ENCODE measurements around the gene DOCK9. TPM values are rescaled to one million over a fixed set of nuclear protein-coding genes. Genes with fewer than 3 reads are reported as not detected.

Gene DOCK9
- total and polyA plus RNA-seq, 8 donors, result 7.5 to 26.3 (median 16.3) TPM

DNA sequence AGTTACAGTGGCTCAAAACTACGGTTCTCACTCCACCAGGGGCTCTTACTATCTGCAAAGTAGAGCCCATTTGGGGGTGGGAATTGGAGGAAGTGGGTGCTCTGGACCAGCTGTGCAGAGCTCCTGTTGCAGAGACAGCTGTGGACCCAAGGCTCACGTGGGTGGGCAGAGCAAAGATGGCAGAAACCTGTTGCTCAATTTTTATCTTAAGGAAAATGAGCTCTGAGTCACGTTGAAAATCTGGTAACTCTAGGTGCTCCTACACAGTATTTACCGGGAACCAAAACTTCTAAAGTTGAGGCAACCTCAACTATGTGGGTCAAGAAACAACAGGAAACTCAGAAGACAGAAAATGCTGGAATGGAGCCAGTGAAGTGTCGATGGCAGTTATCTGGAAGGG, 195.2 kb downstream of the DOCK9 start:
- H3K4me3 ChIP-seq, result no peak overlapping the region
- intact Hi-C loops (cut with DNase I), result no loop called here
- H3K36me3 ChIP-seq, result no peaks in the 10 kb centered on the region
- no peaks in the 10 kb centered on the region for H3K9me3 ChIP-seq
- H3K4me1 ChIP-seq, result no peaks in the 10 kb centered on the region
- FAIRE-seq (no peak), DNase-seq (no peak), ATAC-seq (no peak)
- TF ChIP-seq, protein P1, sequence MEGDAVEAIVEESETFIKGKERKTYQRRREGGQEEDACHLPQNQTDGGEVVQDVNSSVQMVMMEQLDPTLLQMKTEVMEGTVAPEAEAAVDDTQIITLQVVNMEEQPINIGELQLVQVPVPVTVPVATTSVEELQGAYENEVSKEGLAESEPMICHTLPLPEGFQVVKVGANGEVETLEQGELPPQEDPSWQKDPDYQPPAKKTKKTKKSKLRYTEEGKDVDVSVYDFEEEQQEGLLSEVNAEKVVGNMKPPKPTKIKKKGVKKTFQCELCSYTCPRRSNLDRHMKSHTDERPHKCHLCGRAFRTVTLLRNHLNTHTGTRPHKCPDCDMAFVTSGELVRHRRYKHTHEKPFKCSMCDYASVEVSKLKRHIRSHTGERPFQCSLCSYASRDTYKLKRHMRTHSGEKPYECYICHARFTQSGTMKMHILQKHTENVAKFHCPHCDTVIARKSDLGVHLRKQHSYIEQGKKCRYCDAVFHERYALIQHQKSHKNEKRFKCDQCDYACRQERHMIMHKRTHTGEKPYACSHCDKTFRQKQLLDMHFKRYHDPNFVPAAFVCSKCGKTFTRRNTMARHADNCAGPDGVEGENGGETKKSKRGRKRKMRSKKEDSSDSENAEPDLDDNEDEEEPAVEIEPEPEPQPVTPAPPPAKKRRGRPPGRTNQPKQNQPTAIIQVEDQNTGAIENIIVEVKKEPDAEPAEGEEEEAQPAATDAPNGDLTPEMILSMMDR (IDR thresholded peaks at IDR 0.05), result no peak
- H3K27me3 ChIP-seq, result no peaks in the 10 kb centered on the region
- 56 to 68% methylated on average over 5 of the region's 5 CpGs for WGBS, 2 donors
- no peak overlapping the region for H3K27ac ChIP-seq

DNA sequence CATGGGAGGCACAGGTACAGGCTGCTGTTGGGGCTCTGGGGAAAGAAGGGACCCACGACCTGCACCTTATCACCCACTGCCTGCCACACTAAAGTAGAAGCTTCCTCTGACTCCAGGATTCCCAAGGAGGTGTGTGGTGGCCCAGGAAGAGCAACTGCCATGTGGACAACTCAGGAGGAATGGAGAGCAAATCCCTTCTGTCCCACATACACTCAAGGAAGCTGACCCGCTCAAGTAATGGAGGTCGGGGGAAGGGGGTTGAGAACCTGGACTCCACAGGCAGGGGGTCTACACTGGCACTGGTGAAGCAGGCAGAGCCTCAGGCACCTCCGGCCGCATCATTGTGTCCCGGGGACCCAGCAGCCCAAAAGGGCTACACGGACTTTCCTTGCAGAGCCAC, 196.0 kb downstream of the DOCK9 start:
- WGBS, 2 donors, result 73 to 78% methylated on average over 7 of the region's 7 CpGs
- no peak for DNase-seq

DNA sequence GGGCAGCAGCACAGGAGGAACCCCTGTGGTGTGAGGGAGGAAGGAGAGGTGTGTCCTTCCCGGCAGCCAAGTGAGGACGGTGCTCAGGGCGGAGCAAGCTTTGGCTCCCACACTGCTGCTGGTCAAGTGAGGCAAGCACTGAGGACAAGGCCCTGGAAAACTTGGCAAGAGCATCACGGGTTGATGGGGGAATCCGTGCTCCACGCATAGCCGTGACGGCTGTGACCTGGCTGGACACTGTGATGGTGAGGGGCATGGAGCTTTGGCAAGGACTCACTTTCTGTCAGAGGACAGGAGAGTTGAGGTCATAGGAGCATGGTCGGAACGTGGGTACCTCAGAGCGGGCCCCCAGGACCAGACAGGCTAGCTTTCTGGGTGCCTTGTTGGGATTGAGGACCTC, 196.4 kb downstream of the DOCK9 start:
- intact Hi-C loops (cut with DNase I), result no loop called here
- 74 to 89% methylated on average over 11 of the region's 11 CpGs for WGBS, 2 donors
- H3K27me3 ChIP-seq, result no peaks in the 10 kb centered on the region
- DNase-seq (no peak), FAIRE-seq (no peak), ATAC-seq (no peak)
- no peaks in the 10 kb centered on the region for H3K9me3 ChIP-seq
- H3K27ac ChIP-seq, result no peak overlapping the region
- no peaks in the 10 kb centered on the region for H3K36me3 ChIP-seq
- no peaks in the 10 kb centered on the region for H3K4me1 ChIP-seq
- no peak overlapping the region for H3K4me3 ChIP-seq
- TF ChIP-seq, protein P1 (IDR thresholded peaks at IDR 0.05), result no peak

More for the DNA sequence above, 196.0 kb downstream of the DOCK9 start:
- Histone ChIP-seq H3K27me3 (no peaks in the 10 kb centered on the region), H3K4me3 (no peak overlapping the region), H3K27ac (no peak overlapping the region), H3K36me3 (no peaks in the 10 kb centered on the region), H3K4me1 (no peaks in the 10 kb centered on the region), H3K9me3 (no peaks in the 10 kb centered on the region)
- intact Hi-C loops (cut with DNase I), result no loop called here
- ATAC-seq, result no peak
- TF ChIP-seq, protein P1 (IDR thresholded peaks at IDR 0.05), result no peak
- FAIRE-seq, result no peak

- no peak for DNase-seq
- no peak for FAIRE-seq
- H3K36me3 ChIP-seq, result no peaks in the 10 kb centered on the region
- H3K9me3 ChIP-seq, result no peaks in the 10 kb centered on the region
- WGBS, 2 donors, result 77 to 79% methylated on average over 11 of the region's 11 CpGs
- no peak overlapping the region for H3K4me3 ChIP-seq
- no peak overlapping the region for H3K27ac ChIP-seq
- H3K27me3 ChIP-seq, result no peaks in the 10 kb centered on the region
- intact Hi-C loops (cut with DNase I), result no loop called here
- H3K4me1 ChIP-seq, result no peaks in the 10 kb centered on the region
- TF ChIP-seq, protein P1 (IDR thresholded peaks at IDR 0.05), result no peak
- ATAC-seq, result no peak
Measured at GRCh38 chr13:98781045-98781444, 196.8 kb downstream of the DOCK9 start.

DNA sequence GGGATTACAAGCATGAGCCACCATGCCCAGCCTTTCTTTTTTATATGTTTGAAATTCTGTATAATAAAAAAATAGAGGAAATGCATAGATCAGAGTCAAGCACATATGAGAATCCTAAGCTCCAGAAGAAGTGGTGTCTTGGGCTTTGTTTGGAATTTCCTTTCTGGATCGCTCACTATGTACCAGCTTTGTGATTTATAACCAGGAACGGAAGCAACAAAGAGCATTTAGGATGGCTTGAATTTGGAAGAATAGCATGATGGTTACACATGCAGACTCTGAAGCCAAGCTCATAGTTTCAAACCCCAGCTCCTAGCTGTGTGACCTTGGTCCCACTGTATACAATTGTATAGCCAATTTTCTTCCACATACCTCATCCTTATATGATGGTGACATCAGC, 197.4 kb downstream of the DOCK9 start:
- ATAC-seq, result no peak
- WGBS, 2 donors, result 87 to 88% methylated on average over 2 of the region's 2 CpGs
- no peak for FAIRE-seq

More for the DNA sequence above, 197.4 kb downstream of the DOCK9 start:
- no peaks in the 10 kb centered on the region for H3K9me3 ChIP-seq
- H3K27me3 ChIP-seq, result no peaks in the 10 kb centered on the region
- no peak overlapping the region for H3K4me3 ChIP-seq
- DNase-seq, result no peak
- H3K36me3 ChIP-seq, result no peaks in the 10 kb centered on the region
- no peak overlapping the region for H3K27ac ChIP-seq
- intact Hi-C loops (cut with DNase I), result no loop called here
- H3K4me1 ChIP-seq, result no peaks in the 10 kb centered on the region
- TF ChIP-seq, protein P1 (IDR thresholded peaks at IDR 0.05), result no peak

All from pancreas (tissue), 10 donors.